Hematopoietic multipotent progenitor cell treated with erythropoietin and hydrocortisone succinate and interleukin-3 and kit ligand, for 8 days (in vitro differentiated cells): Measurements from ENCODE around the gene BCORL1.

Experiments used
- DNase-seq: peaks from one replicate; pipeline ENCODE4 v3.0.0-alpha.2; 2015

Gene BCORL1

GRCh38 chrX:130103605-130104004 lies 121.2 kb downstream of the BCORL1 start:
- DNase-seq, result no peak

- DNase-seq, result no peak
Measured at GRCh38 chrX:130105244-130105643, 122.8 kb downstream of the BCORL1 start.

DNA sequence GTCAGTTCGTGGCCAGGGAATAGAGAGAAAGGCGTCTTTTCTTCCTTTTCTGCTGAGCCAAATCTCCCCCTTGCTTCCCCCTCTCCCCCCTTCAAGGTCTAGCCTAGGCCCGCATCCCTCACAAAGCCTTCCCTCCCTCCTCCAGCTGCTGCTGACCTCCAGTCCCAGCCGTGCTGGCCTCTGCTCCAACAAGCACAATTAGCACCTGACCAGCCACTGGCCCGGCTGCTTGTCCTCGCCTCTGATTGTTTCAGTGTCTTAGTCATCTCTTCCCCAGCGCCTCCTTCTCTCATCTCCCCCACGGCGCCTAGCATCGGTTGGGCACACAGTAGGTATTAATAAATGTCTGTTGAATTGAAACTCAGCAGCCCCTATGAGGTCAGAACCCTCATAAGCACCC lies 123.6 kb downstream of the BCORL1 start:
- DNase-seq, result no peak
